Activated CD4-positive, alpha-beta T cell treated with anti-CD3 and anti-CD28 coated beads, Interleukin-10, Interleukin-2, amounts not matched to agents 100 ng/mL and 50 ng/mL, durations not matched to agents 16 hours and 8 hours (primary cell): ENCODE measurements around the gene AVP.

Experiments used
- DNase-seq: peaks from one replicate; pipeline ENCODE4 v3.0.0-alpha.2; 2020

AVP gene

GRCh38 chr20:3047486-3048419 is 36.8 kb downstream of the AVP start:
- DNase-seq, result no peak

- DNase-seq, result peak; percentile 20
Observed at GRCh38 chr20:3046677-3047462, 37.7 kb downstream of the AVP start.

GRCh38 chr20:3045816-3046676 is 38.5 kb downstream of the AVP start, which contains the start of gene MRPS26:
MRPS26 (plus strand) TSS chr20:3046052; CDS start chr20:3046069, 17 bp downstream.
- peak; percentile 92 for DNase-seq

DNA sequence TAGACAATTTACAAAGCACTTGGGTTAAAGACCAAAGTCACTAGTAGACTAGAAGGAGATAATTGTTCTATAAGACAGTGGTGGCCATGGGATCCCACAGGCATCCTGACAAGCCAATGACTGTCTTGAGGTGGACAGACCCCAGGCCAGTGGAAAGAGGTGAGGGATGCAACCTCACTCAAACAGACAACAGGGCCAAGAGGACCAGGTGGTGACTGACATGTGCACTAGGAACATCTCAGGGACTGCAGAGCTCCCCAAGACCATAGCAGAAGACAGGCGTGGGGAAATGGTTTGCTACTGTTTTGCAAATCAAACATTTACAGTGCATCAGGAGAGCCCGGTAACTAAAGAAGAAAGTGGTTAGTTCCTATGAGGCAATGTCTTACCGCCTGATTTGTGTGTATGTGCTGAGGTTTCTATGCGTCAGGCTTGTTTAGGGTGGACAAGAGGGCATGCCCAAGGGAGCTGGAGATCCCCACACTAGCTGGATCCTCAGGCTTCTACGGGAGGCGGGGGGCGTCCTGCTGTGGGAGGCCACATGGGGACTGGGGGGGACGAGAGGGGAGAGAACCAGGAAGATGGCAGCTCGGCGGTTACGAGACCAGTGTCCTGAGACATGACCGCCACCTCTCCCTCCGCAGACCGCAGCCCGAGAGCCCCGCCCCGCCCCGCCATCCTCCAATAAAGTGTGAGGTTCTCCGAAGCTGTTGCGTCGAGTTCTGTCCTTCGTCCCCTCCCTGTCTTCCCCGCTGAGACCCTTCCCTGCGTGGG is 39.3 kb downstream of the AVP start:
- DNase-seq, result no peak

DNA sequence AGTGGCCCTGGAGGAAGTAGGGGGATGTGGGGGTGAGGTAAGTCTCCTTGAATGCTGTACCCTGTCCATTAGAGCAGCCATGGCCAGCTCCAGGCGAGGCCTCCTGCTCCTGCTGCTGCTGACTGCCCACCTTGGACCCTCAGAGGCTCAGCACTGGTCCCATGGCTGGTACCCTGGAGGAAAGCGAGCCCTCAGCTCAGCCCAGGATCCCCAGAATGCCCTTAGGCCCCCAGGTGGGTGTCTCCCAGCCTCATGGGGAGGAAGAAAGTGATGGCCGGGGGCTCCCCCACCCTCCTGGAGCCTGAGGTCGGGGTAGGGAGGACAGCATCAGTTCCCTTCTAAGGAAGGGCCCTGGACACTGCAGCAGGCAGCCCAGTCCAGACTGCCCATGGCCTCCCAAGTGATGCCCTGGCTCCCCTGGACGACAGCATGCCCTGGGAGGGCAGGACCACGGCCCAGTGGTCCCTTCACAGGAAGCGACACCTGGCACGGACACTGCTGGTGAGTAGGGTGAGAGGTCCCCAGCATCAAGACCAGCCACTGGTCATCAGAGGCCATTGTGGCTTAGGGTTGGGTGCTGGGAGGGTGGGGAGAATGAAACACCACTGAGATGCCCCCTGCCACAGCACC is 40.1 kb downstream of the AVP start:
- no peak for DNase-seq

DNA sequence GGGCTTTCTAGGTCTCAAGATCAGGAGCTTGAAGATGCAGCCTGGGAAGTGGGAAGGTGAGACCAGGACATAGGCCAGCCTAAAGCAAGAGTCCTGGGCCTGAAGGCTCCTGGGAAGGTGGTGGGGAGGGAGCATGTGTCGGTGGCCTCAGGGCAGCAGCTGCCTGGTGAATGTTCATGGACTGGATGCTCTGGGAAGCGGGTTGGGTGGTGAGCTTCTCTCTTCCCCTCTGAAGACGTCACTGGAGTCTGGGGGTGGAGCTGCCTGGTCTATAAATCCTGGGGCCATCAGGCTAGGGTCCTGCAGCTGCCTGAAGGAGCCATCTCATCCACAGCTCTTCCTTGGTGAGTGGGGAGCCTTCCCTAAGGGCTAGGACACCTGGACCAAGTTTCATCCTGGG is 41.2 kb downstream of the AVP start, which contains the start of gene GNRH2:
GNRH2 (plus strand) TSS at position 301 of the 400 bp plus-strand sequence. CDS start 793 bp downstream, outside the sequence.
- no peak for DNase-seq

DNA sequence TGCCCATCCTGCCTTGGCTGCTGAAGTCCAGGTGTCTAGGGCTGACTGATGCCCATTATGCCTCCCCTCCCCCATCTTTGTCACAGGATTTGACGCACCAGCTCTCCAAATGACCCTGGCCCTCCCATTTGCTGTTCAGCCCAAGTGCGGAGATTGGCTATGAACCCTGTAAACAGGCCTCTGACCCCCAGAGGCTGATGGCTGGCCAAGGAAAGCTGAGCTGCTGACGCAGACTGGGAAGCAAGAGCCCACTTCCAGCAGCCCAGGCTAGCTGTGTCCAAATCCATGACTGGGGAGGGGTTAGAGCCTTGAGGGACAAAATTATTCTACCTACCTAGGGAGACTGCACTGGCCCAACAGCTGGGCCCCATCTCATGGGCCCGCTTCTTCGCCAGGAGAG is 41.9 kb downstream of the AVP start:
- no peak for DNase-seq

- DNase-seq, result no peak
Observed at GRCh38 chr20:3041854-3042409, 42.6 kb downstream of the AVP start.

DNA sequence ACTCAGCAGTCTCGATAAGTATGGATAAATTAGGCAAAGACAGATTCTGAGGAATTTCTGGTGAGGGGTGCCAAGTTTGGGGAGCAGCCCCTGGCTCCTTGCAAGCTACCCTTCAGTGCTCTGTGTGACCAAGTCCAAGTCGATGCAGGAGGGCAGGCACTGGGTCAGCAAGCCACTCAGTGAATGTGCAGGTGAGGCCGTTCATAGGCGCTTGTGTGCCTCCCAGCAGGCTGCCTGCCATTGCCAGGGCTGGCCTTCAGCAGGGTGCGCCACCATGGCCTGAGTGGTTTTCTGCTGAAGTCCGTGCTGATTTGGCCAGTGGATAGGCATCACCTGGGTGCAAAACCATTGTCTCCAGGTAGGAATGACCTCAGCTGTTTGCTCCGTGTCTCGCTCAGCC is 44.4 kb downstream of the AVP start:
- no peak for DNase-seq

- no peak for DNase-seq
Observed at GRCh38 chr20:3039426-3039825, 45.1 kb downstream of the AVP start.

DNA sequence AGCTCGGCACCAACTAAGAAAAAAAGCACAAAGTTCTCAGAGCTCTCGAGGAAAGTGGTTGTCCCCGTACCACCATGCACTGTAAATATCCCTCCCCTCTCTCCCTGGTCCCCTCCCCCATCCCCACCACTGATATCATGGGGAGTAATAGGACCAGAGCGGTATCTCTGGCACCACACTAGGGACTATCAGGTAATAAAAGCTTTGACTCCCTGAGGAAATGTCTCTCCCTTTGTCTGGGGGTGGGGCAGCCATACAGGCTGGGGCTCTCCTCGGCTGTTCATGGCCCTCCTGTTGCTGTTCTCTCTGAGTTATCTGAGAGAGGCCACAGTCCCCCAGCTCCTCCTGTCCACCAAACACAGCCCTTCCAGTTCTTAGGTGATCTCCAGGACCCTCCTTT is 46.1 kb downstream of the AVP start:
- DNase-seq, result no peak

- DNase-seq, result no peak
Observed at GRCh38 chr20:3037654-3038053, 46.9 kb downstream of the AVP start.

DNA sequence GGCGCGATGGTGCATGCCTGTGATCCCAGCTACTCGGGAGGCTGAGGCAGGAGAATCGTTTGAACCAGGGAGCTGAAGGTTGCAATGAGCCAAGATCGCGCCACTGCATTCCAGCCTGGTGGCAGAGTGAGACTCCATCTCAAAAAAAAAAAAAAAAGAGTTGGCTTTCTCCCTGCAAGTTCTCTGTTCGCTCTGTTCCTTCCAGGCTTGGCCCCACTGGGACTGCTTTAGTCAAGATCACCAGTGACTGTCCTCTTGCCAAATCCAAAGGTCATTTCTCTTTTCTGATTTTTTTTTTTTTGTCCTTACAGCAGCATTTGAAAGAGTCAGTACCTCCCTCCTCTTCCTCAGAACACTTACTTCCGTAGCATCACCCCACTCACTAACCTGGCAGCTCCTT is 51.9 kb downstream of the AVP start:
- DNase-seq, result no peak
